Astrocyte of the cerebellum (primary cell): ENCODE results near the gene NUP214.
"Not testable (repeated sequence)": the region's sequence is repeated elsewhere in the genome, so short reads cannot be mapped to it uniquely, and the experiment has no call there.

Experiments
- DNase-seq: peaks from one replicate; pipeline ENCODE4 v3.0.0-alpha.2; 2011; ENCODE audit warnings: low read depth
- H3K4me3 ChIP-seq: 2 replicates; pipeline ENCODE4 v1.5.1; 2011; ENCODE audit warnings: mild to moderate bottlenecking, low read depth, low read length, moderate library complexity
- CTCF ChIP-seq: IDR thresholded peaks from 2 replicates; pipeline ENCODE4 v1.5.1; 2012; ENCODE audit warnings: low read length, low read depth, moderate library complexity, mild to moderate bottlenecking; ENCODE audit errors: missing control alignments
- in situ Hi-C: cut with HindIII; loops from 2 replicates; pipeline ENCODE4 v1.10.0; 2017; ENCODE audit warnings: low sequenced_read_pairs

Gene NUP214

GRCh38 chr9:131111854-131112311 is 13.5 kb upstream of the NUP214 start:
- H3K4me3 ChIP-seq, result no peak overlapping the region
- DNase-seq, result no peak
- no peak for TF ChIP-seq CTCF
- in situ Hi-C loops, result no loop called here

- in situ Hi-C loops, result no loop called here
- no peak for TF ChIP-seq CTCF
- DNase-seq, result no peak
- no peak overlapping the region for H3K4me3 ChIP-seq
These were observed 12.8 kb upstream of the NUP214 start for GRCh38 chr9:131112374-131113154.

GRCh38 chr9:131113655-131114054 is 11.7 kb upstream of the NUP214 start:
- H3K4me3 ChIP-seq, result no peak overlapping the region
- TF ChIP-seq CTCF, result no peak
- in situ Hi-C loops, result no loop called here
- no peak for DNase-seq

- H3K4me3 ChIP-seq, result no peak overlapping the region
- no peak for TF ChIP-seq CTCF
- in situ Hi-C loops, result no loop called here
These were observed 11.3 kb upstream of the NUP214 start for GRCh38 chr9:131114084-131114535.

GRCh38 chr9:131115360-131115742 is 10.0 kb upstream of the NUP214 start:
- DNase-seq, in situ Hi-C loops, H3K4me3 ChIP-seq: not testable (repeated sequence)

More at GRCh38 chr9:131114084-131114535, 11.3 kb upstream of the NUP214 start:
- DNase-seq, result no peak

GRCh38 chr9:131116281-131117120 is 8.9 kb upstream of the NUP214 start:
- H3K4me3 ChIP-seq, result no peak overlapping the region
- in situ Hi-C loops, result no loop called here
- no peak for DNase-seq
- TF ChIP-seq CTCF, result no peak
